Glomerular visceral epithelial cell (primary cell): ENCODE measurements around the gene BAD.
A peak's percentile ranks its signal among the peaks of the same experiment; 100 is the strongest.

Source experiments
- DNase-seq: peaks from one replicate; pipeline ENCODE4 v3.0.0-alpha.2; 2016; ENCODE audit errors: extremely low spot score

BAD gene

DNA sequence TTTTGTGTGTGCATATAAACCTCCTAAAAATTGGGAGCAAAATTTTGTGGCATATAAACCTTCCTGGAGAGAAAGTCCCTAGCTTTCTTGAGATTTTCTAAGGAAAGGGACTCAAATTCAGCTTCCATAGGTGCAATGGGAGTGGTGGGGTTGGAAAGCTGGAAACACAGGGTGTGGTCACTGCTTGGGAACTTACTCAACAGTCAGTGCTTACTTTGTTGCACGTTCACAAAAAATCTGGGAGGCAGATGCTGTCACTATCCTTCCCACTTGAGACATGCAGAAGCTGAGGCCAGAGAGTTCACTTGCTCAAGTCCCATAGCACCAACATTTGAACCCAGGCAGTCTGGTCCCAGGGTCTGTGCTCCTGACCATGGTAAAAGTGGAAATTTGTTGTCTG, 11.8 kb upstream of the BAD start:
- DNase-seq = no peak

GRCh38 chr11:64295760-64296159, 11.3 kb upstream of the BAD start:
- no peak for DNase-seq

GRCh38 chr11:64294774-64295173, 10.3 kb upstream of the BAD start:
- DNase-seq = no peak

DNA sequence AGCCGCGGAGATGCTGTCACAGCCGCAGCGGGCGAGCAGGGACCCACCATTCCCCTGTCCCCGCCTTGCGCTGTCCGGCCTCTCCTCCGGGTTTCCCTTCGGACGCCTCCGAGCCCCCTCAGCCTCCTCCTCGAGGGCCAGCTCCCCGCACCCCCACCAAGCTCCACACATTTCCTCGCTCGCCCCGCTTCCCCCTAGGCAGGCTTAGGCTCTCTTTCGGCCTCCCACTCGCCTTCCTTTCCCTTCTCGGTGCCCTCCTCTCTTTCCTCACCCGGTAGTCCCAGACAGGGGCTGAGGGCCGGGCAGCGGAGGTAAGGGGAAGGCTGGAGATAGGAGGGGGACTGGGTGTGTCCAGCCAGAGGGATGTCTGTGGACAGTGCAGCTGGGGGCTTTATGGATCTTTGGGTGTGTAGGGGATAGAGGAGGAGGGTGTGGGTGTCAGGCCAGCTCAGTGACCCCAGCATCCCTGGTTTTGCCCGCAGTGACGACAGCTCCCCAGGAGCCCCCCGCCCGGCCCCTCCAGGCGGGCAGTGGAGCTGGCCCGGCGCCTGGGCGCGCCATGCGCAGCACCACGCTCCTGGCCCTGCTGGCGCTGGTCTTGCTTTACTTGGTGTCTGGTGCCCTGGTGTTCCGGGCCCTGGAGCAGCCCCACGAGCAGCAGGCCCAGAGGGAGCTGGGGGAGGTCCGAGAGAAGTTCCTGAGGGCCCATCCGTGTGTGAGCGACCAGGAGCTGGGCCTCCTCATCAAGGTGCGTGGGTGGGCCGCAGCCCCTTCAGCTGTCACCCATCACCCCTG, 8.2 kb upstream of the BAD start:
- no peak for DNase-seq

DNA sequence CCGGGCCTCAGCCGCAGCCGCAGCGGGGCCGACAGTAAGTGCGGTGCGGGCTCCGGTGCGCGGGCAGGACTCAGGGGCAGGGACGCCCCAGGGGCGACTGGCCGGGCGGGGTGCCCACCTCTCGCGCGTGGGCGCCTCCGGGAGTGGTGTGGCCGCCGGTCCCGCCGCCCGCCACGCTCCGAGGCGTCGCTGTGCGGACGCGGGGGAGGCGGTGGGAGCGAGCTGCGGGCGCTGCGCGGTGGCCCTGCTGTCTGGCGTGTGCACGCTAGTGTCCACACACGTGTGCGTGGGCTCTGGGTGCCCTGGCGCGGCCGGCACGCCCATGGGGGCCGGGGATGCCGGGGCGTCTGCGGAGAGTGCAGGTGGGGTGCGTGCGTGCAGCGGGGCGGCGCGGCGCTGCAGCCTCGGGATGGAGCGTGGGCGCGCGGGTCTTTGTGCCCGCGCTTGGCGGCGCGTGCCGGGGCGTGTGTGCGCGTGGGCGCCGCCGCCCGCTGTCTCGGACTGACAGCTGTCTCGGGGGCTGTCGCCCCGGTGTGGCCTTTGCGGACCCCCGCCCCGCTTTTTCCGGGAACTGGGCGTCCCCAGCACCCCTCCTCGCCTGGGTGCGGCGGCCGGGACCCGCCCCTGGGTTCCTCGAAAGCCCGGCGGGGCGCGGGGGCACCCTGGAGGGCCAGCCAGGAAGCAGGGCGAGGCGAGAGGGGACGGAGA, 7.4 kb upstream of the BAD start:
- DNase-seq = no peak

DNA sequence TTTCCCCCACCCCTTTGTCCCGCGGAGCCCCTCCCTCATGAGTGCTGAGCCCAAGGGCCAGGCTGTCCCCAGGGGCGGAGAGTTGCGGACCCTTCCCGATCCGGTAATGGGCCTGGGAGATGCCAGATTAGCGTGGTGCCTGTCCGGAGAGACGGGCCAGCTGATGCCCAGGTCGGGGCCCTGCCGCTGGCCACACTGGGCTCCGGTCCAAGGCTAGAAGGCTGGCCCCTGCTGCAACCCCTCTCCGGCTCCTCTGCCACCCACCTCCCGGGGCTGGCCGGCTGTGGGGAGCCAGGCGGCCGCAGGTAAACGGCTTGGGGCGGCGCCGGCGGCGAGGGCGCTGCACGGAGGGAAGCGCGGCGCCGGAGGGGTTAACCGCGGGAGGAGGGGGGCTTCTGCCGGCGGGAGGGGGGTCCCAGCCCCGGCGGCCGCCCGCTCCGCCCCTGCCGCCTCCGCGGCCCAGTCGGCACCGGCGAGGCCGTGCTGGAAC, 6.8 kb upstream of the BAD start, which contains the start of gene KCNK4:
Gene KCNK4 (plus strand): TSS at position 41 of the 490 bp plus-strand sequence. CDS start 1,717 bp downstream, outside the sequence.
- DNase-seq = no peak

GRCh38 chr11:64290352-64291261, 6.1 kb upstream of the BAD start:
- no peak for DNase-seq

GRCh38 chr11:64289002-64289564, 4.6 kb upstream of the BAD start:
- DNase-seq = no peak

- DNase-seq = no peak
Observed at GRCh38 chr11:64288353-64288750, 3.9 kb upstream of the BAD start.

DNA sequence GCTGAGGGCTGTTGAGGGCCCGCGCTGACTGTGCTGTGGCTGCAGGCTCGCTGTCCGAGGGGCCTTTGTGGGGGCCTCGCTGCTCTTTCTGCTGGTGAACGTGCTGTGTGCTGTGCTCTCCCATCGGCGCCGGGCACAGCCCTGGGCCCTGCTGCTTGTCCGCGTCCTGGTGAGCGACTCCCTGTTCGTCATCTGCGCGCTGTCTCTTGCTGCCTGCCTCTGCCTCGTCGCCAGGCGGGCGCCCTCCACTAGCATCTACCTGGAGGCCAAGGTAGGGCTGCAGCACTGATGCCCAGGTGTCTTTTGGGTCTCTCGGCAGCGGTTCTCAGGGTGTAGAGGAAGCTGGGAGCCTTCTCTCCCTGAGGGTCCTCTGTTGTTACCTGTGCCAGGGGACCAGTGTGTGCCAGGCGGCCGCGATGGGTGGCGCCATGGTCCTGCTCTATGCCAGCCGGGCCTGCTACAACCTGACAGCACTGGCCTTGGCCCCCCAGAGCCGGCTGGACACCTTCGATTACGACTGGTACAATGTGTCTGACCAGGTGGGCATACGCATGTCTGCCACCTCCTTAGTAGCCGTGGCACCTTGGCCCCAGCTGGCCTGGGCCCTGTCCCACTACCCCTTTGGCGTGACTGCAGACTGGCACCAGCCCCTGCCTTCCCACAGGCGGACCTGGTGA, 3.3 kb upstream of the BAD start:
- DNase-seq = no peak

DNA sequence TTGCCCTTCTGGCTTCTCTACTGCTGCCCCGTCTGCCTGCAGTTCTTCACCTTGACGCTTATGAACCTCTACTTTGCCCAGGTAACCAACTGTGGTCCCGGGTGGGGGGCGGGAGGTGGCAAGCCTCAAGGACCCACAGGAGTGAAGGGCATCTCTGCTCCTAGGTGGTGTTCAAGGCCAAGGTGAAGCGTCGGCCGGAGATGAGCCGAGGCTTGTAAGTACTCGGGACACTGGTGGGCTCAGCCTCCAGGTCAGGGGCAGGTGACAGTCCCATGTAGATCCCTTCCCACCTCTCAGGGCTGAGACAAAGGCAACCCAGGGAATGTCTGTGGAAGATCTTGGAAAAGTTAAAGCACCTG, 2.3 kb upstream of the BAD start:
- no peak for DNase-seq

- DNase-seq = peak; percentile 36
Observed at GRCh38 chr11:64285885-64286800, 1.7 kb upstream of the BAD start.

GRCh38 chr11:64284962-64285884, 758 bp upstream of the BAD start, which contains the start of gene GPR137:
Gene GPR137 (plus strand): TSS chr11:64285848. CDS start chr11:64286525, 677 bp downstream.
- peak; percentile 72 for DNase-seq

GRCh38 chr11:64283092-64283491, 1.4 kb downstream of the BAD start:
- no peak for DNase-seq

GRCh38 chr11:64281957-64282770, 2.3 kb downstream of the BAD start:
- DNase-seq = no peak

GRCh38 chr11:64278576-64279190, 5.8 kb downstream of the BAD start:
- no peak for DNase-seq

DNA sequence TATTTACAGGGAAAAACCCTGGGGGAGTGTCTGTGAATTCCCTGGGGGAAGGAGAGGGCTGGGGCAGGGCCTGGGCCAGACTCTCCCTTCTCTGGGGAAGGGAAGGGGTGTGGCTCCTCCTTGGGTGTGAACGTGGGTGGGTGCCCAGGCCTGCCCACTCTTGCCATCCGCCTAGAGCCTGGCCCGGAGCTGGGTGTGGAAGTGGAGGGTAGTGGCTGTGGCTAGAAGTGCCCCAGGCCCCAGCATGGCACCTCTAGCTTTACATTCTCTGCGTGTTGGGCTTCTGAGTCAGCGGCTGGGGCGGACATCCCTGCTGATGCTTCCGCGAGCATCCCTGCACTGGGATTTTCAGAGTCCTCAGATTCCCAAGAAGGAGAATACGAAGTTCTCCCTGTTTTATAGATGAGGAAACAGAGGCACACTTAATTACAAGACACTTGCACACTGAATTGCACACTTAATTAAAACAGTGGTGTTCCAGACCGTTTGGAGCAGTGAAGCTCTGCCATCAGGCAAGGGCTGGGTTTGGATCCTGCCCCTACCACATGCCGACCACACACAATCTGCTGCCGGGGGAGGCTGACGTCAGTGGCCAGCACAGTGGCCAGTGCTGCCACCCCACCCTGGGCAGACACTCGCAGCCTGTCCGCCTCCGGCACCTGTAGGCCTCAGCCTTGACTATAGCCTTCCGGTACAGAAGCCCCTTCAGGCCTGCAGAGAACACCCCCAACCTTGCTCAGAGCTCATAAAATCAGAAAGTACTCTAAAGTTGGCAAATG, 7.6 kb downstream of the BAD start:
- no peak for DNase-seq
